GM08714 (cell line): Measurements from ENCODE around the gene SH3RF3.

Source experiments
- H3K4me3 ChIP-seq: fragments of 200-500 bp; sonication (Bioruptor generic); 2 replicates; pipeline ENCODE4 v1.5.1; 2014; ENCODE audit warnings: mild to moderate bottlenecking, low read length, inconsistent platforms
- ZNF274 ChIP-seq: IDR thresholded peaks from 2 replicates; pipeline ENCODE4 v1.6.1; 2012; ENCODE audit warnings: mild to moderate bottlenecking, low read depth, low read length

The SH3RF3 gene

DNA sequence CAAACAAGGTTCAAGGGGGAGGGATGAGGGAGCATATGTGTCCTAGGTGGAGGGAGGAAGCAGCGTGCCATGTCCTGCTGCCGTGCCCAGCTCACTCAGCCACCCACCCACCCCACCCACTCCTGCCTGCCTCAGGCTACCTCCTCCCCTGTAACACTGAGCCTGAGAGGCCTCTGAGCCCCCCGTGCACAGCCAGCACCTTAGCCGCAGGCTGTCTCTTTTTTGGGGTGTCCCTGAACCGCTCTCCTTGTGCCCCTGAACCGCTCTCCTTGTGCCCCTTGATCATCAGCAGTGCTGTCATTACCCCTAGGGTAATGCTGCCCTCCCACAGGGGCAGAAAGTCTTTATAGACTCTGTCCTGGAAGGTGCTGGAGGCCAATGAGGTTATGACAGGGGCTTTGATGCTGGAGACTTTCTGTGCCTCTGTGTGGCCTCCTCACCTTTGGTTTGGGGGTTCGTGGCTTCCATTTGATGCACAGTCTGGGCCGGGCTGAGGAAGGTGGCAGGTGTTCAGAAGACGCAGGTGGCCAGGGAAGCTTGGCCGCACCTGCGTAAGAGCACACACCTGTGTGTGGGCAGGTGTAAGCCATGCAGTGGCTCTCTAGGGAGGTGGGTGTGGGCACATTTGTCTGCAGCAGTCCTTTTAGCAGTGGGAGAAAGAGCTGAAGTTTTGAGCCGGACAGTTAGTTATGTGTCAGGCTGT is 344.8 kb downstream of the SH3RF3 start:
- H3K4me3 ChIP-seq, result no peak overlapping the region
- no peak for TF ChIP-seq ZNF274

DNA sequence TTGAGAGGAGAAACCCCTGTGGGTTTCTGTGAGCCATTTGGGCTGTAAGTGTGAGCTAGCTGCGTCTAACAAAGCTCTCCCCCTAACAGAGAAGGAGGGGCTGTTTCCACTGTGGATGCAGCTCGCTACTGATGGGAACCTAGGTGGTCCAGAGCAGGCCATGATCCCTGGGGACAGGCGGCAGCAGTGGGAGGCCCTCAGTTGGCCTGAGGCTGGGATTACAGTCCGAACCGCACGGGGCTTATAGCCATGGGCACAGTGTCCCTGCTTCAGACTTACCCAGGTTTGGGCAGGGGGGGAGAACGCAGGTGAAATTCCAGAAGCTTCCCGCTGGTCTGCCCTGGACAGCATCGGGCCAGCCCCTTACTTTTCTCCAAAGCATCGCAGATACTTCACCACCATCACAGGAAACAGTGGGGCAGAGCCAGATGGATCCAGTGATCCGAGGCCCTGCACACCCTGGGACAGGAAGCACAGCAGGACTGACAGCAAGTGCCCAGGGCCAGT is 345.4 kb downstream of the SH3RF3 start:
- H3K4me3 ChIP-seq, result no peak overlapping the region
- no peak for TF ChIP-seq ZNF274

DNA sequence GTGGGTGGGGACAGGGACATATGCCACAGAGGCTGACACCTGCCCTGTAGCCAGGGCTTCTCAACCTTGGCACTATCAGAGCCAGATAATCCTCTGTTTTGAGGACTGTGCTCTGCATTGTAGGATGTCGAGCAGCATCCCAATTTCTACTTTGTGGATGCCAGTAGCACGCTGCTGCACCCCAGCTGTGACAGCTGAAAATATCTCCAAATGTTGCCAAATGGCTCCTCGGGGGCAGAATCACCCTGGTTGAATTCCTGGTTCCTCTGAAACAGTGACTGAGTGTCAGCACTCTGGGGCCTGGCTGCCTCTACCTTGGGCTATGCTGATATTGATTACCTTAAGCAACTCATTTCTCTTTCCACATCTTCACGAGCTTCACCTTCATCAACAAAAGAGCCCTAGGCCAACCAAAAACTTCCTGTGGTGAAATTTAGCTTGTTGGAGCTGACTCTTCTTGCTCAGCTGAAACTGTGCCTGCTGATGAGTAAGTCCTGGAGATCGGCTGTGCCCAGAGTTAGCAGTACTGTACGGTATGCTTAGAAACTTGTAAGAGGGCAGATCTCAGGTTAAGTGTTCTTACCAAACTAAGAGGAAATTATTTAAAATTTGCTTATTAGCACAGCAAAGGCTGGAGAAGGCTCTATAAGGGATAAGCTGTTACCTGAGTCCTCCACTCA is 346.7 kb downstream of the SH3RF3 start:
- TF ChIP-seq ZNF274, result no peak

DNA sequence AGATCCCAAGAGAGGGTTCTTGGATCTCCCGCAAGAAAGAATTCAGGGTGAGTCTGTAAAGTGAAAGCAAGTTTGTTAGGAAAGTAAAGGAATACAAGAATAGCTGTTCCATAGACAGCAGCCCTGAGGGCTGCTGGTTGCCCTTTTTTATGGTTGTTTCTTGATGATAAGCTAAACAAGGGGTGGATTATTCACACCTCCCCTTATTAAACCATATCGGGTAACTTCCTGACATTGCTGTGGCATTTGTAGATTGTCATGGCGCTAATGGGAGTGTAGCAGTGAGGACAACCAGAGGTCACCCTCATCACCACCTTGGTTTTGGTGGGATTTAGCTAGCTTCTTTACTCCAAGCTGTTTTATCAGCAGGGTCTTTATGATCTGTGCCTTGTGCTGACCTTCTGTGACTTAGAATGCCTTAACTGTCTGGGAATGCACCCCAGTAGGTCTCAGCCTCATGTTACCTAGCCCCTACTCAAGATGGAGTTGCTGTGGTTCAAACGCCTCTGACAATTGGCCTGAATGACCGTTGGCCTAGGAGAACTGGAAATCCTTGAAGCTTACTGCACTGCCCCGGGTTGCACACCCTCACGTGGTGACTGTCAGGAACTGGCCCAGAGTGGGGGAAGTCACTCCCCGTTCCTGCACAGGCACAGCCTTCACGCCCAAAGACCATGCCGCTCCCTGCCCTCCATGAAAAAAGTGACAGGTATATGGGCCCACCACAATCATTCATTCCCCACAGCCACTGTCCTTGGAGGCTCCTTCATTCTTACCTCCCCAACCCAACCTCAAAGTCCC is 347.8 kb downstream of the SH3RF3 start:
- no peak for TF ChIP-seq ZNF274
- no peak overlapping the region for H3K4me3 ChIP-seq

More for the DNA sequence above, 346.7 kb downstream of the SH3RF3 start:
- no peak overlapping the region for H3K4me3 ChIP-seq

DNA sequence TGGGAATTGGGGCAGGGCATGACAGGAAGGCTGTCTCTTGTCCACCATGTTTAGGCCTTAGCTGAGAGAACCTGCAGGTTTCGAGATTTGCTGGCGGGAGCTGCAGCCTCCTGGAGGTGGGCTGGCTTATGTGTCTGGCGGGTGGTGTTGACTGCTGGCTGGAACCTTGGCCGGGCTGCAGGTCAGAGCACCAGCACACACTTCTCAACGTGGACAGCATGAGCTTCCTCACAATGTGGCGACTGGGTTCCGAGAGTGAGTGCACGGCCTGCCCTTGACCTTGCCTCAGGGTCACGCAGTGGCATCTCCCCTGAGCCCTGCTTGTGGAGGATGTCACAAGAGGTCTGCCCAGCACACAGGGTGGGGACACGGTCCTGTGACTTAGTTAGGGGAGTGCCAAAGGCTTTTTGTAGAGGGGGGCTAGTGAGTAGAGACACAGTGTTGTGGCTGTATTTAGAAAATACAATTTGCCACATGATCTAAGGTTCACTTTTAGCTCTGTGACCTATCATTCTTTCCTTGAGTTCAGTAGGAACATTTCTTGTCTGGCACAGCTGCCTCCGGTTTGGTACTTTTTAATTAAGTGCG is 350.0 kb downstream of the SH3RF3 start:
- H3K4me3 ChIP-seq, result no peak overlapping the region
- TF ChIP-seq ZNF274, result no peak

DNA sequence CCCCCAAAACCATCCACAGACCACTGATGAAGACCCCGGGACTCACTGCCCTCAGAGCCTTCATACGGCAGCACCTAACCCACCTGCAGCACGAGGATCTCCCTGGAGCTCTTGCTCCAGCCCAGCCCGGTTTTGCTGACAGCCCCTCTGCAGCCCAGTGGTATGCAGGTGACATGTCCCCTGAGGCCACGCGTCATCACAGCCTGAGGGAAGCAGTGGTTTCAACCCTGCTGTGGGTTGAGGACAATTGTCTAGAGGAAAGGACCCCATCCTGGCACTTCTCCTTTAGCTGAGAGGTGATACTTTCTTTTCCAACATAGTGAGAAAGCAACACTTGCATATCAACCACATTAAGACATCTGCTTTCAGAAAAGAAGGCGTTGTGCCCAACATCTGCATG is 350.8 kb downstream of the SH3RF3 start:
- H3K4me3 ChIP-seq, result no peak overlapping the region
- no peak for TF ChIP-seq ZNF274

DNA sequence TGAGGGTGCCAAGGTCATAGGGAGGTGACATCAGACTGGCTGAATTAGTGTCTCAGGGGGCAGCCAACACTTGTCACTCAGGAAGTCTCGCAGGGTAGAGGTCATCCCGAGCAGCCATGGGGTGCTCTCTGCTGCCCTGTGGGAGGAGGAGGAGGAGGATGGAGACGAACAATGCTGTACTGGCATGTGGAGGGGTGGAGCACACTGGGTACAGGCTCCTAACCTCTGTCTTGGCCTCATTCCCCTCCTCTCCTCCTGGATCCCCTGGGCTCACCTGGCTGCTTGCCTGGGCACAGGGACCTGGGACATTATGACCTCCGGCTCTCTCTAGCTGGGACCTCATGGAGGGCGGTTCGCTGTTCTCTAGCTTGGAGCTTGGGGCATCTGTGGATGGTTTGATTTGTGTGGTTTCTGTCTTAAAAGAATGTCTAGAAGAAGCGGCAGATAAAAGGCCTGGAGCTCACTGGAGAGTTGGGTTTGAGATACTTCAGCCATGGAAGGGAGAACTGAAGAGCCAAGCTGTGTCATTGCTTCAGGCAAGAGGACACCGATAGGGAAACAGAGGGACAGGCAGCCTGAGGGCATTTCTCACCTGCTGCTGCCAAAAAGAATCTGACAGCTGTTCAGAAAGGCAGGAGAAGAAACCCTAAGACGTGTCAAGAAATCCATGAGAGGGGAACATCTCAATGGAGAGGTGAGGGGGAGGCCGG is 351.6 kb downstream of the SH3RF3 start:
- TF ChIP-seq ZNF274, result no peak
- no peak overlapping the region for H3K4me3 ChIP-seq

DNA sequence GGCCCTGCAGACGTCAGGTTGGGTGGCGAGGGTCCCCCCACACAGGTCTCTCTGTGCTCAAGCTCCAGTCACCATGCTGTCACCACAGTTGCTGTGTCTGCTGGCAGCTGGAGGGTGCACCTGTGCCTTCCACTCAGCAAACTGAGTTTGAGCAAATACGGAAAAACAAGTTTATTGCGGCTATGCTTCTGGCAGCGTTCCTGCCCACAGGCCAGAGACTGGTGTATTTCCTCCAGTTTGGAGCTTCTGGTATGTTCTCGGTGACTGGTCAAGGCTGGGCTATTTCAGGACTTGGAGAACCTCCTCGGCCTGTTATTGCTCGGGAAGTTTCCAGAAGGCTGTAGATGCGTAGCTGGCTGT is 352.2 kb downstream of the SH3RF3 start:
- TF ChIP-seq ZNF274, result no peak
- no peak overlapping the region for H3K4me3 ChIP-seq

DNA sequence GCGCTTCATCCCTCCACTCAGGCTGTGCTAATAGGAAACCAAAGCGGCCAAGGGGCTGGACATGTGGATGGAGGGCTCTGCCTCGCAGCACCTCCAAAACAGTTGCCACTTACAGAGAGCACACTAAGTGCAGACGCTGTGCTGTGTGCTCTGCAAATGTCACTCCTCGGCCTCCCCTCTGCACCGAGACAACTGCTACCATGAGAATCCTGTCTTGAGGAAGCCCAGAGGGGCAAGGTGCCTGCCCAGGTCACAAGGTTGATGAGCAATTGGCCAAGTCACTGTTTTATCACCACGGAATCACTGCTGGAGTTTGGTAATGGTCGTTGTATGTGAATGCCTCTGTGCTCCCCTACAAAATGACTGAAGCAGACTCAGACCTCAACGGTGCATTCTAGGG is 352.6 kb downstream of the SH3RF3 start:
- no peak for TF ChIP-seq ZNF274
- H3K4me3 ChIP-seq, result no peak overlapping the region

DNA sequence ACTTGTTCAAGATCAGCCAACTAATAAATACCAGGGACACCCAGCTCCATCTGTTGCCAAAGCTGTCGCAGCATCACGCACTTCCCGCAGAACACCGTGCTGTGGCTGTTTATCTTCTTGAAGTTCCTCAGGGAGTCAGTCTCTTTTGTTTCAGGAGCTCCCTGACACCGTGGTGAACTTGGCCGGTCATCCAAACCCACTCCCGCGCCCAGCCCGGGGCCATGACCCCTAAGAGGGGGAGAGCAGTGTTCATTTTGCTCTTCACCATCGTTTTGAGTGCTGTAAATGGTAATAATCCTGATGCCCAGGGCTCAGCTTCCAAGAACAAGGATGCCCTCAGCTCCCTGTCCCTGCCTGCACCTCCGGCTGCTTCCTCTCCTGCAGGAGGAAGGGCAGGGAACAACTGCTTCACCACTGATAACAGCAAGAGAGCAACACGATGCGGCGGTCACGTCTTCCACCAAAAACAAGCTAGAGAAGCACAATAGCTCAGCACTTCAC is 353.4 kb downstream of the SH3RF3 start:
- TF ChIP-seq ZNF274, result no peak

DNA sequence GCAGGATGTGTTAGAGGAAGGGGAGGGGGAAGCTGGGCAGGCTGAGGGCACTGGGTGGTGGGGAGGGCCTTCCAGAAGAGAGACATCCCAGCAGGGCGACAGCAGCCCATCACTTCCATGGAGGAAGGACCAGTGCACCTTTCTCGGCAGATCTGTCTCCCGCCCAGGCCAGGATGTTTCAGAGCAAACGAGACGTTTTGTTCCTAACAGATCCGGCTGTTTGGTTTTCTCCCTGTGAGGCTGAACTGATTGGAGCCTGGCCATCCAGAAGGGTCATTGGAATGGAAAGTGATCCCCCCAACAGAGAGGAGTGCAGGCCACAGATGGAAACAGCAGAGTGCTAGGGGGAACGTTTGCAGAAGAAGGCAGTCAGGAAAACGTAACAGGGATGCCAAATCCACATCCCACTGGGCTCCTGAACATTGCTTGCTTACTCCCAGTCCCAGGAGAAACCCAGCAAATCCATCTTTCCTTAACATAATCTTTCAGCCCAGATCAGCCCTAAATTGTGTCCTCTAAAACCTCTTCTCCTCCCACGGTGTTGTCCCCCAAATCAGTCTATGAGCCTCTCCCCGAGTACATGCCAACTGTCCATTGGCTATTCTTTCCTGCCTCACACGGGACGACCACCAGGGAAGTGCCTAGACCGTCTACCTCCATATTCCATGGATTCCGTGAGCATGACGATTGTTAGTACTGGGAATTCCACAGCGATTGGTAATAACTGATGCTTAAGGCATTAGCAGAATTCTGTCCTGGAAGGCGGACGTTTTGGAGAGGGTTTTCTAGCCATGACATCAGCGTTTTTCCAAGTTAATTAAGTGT is 357.9 kb downstream of the SH3RF3 start:
- H3K4me3 ChIP-seq, result no peak overlapping the region
- no peak for TF ChIP-seq ZNF274

More for the DNA sequence above, 353.4 kb downstream of the SH3RF3 start:
- H3K4me3 ChIP-seq, result no peak overlapping the region

DNA sequence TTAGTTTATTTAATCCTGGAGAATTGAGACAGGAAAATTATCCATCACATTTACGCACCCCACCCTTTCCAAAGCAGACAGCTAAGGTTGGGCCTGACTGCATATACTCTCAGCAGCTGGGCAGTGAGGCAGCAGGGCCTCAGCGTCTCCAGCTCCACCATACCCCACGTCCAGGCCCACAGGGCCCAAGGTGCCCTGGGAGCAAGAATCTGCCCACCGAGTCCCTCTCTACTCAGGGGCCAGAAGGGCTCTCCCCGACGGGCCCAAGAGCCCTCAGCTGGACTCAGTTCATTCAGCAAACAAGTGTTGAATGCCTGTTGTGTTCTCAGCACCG is 358.5 kb downstream of the SH3RF3 start:
- no peak for TF ChIP-seq ZNF274
- H3K4me3 ChIP-seq, result no peak overlapping the region

DNA sequence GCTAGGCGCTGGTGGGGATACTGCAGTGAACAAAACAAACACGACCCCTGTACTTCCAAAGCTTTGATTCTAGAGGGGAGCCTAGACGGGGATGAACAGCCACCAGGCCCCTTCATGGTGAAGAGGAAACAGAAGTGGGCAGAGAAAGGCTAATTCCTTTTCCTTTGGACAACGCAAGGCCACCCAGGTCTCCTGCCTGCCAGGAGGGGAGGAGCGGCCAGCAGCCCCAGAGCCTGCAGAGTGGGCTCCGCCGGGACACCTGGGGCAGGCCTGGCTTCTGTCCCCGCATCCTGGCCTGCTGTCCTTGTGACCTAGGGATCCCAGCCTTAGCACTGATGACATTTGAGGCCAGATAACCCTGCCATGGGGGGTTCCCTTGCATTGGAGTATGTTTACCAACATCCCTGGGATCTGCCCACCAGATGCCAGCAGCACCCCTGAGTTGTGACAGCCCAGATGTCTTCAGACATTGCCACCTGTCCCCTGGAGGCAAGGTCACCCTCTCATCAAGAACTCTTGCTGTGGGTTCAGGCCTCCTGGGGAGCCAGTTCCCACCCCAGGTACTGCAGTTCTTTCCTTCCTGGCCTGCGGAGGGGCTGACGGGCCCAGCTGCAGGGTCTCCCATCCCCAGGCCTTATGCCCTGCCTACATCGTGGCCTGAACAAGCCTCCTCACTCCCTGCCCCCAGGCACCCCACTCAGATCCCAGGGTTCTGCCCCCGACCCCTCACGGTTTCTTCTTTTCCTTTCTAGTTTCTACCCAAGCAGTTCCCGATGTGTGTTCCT is 359.1 kb downstream of the SH3RF3 start:
- no peak overlapping the region for H3K4me3 ChIP-seq
- TF ChIP-seq ZNF274, result no peak
